GM21737 (cell line): Measurements from ENCODE around the gene SEMA4G.
"Not testable (repeated sequence)": the region's sequence is repeated elsewhere in the genome, so short reads cannot be mapped to it uniquely, and the experiment has no call there.

Source experiments
- ATAC-seq: cut with Tn5 transposase; IDR thresholded peaks from one replicate; pipeline ENCODE4 v1.9.1; 2021; ENCODE audit warnings: mild to moderate bottlenecking, moderate library complexity; ENCODE audit not compliant: unreplicated experiment

The SEMA4G gene

GRCh38 chr10:100970914-100971811 is 1.9 kb downstream of the SEMA4G start:
- no peak for ATAC-seq

GRCh38 chr10:100972115-100972903 is 3.0 kb downstream of the SEMA4G start:
- no peak for ATAC-seq

- no peak for ATAC-seq
These were observed 3.7 kb downstream of the SEMA4G start for GRCh38 chr10:100972904-100973535.

GRCh38 chr10:100975397-100975796 is 6.1 kb downstream of the SEMA4G start:
- not testable (repeated sequence) for ATAC-seq

GRCh38 chr10:100976906-100977305 is 7.6 kb downstream of the SEMA4G start:
- ATAC-seq: no peak

GRCh38 chr10:100977436-100977835 is 8.1 kb downstream of the SEMA4G start:
- ATAC-seq: no peak

- ATAC-seq: no peak
These were observed 9.0 kb downstream of the SEMA4G start for GRCh38 chr10:100978121-100978900.

- ATAC-seq: no peak
These were observed 9.5 kb downstream of the SEMA4G start for GRCh38 chr10:100978901-100979195.

- ATAC-seq: no peak
These were observed 10.5 kb downstream of the SEMA4G start for GRCh38 chr10:100979791-100980272.

GRCh38 chr10:100980311-100980710 is 11.0 kb downstream of the SEMA4G start:
- ATAC-seq: no peak

GRCh38 chr10:100980711-100981110 is 11.4 kb downstream of the SEMA4G start:
- no peak for ATAC-seq

- ATAC-seq: no peak
These were observed 12.0 kb downstream of the SEMA4G start for GRCh38 chr10:100981178-100981772.

GRCh38 chr10:100982916-100983830 is 13.9 kb downstream of the SEMA4G start:
- ATAC-seq: no peak

- ATAC-seq: no peak
These were observed 14.8 kb downstream of the SEMA4G start for GRCh38 chr10:100983868-100984671.

- ATAC-seq: no peak
These were observed 15.4 kb downstream of the SEMA4G start for GRCh38 chr10:100984672-100985177.

GRCh38 chr10:100985336-100985735 is 16.0 kb downstream of the SEMA4G start:
- no peak for ATAC-seq

- ATAC-seq: no peak
These were observed 17.3 kb downstream of the SEMA4G start for GRCh38 chr10:100986623-100986951.

- ATAC-seq: peak; percentile 75
These were observed 17.8 kb downstream of the SEMA4G start, which contains the start of the genes MRPL43 and TWNK for GRCh38 chr10:100986952-100987684. Gene MRPL43 (minus strand): TSS chr10:100987497. CDS start chr10:100987443, 54 bp downstream. Gene TWNK (plus strand): TSS chr10:100987543. CDS start chr10:100988211, 668 bp downstream.
